ENCODE results near the gene MAP7. TPM values are rescaled to one million over a fixed set of nuclear protein-coding genes. Genes with fewer than 3 reads are reported as not detected.
"Not testable (repeated sequence)": the region's sequence is repeated elsewhere in the genome, so short reads cannot be mapped to it uniquely, and the experiment has no call there.

The MAP7 gene
- total RNA-seq, 2 experiments from 2014 or later, result 0.94 to 1.1 TPM

DNA sequence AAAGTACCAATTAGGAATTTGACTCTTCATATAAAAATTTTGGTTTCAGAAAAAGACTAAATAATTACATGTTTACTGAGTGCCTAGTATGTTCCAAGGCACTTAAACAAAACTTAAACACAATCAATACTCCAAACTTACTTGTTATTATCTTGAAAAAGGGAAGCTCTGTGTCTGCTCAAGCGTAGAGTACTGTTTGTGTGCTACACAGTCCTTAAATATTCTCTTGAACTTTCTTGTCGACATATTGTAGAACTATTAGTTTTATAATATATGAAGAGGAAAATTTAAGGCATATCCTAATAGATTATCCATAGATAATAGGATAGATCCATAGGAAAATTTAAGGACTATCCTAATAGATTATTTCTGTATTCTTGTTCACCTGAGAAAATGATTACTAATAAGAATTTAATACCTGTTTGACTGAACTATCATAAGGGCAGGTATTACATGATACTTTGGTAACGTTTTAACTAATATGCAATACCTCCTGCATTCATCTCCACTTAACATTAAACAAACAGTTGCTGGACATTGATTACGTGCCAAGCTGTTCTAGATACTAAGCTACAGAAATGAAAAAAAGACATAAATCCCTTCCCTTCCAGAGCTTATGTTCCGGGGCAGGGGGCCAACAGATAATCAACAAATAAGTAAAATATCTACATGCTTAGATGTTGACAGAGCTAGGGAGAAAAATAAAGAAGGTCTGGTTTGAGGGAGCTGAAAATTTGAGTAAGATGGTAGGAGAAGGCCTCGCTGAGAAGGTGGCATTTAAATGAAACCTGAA is 145.4 kb downstream of the MAP7 start:
- ChIA-PET POLR2A (no interaction called here), CTCF (no interaction called here)

DNA sequence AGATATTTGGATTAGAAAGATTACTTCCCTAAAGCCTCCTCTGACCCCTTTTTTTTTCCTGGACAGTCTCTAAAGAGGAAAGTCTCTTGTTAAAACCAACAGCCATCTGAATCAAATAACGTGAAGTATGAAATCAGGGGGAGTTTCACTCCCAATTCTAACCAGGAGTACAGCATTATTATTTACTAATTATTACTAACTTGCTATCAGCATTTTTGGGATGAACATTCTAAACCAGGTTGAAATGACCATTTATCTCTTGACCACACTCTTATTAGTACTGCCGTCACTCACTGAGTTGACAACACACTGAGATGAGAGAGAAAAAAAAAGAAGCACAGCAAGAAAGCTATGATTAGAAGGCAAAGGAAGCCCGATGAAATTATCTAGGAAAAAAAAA is 146.2 kb downstream of the MAP7 start:
- POLR2A ChIA-PET, result no interaction called here
- CTCF ChIA-PET, result no interaction called here

GRCh38 chr6:136403110-136403980 is 146.9 kb downstream of the MAP7 start:
- POLR2A ChIA-PET, result no interaction called here
- CTCF ChIA-PET, result no interaction called here

DNA sequence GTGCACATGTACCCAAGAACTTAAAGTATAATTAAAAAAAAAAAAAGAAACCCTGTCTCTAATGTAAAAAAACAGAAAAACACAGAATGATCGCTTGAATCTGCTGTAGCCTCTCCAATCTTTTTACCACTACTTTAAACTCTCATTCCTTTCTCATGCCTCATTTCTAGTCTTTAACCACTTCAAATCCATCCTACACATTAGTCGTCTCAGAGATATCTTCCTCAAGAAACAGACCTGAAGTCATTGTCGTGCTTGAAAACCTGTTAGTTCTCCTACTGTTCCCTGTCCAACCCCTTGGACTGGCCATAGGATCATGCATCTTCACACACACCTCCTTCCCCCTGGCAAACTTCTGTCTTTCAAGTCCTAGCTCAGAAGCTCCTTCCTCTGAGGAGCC is 148.5 kb downstream of the MAP7 start:
- CTCF ChIA-PET, result no interaction called here
- POLR2A ChIA-PET, result no interaction called here

DNA sequence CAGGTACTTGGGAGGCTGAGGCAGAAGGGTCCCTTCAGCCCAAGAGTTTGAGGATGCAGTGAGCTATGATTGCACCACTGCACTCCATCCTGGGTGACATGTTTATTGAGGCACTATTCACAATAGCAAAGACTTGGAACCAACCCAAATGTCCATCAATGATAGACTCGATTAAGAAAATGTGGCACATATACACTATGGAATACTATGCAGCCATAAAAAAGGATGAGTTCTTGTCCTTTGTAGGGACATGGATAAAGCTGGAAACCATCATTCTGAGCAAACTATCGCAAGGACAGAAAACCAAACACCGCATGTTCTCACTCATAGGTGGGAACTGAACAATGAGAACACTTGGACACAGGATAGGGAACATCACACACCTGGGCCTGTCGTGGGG is 149.0 kb downstream of the MAP7 start:
- POLR2A ChIA-PET, CTCF ChIA-PET: not testable (repeated sequence)

DNA sequence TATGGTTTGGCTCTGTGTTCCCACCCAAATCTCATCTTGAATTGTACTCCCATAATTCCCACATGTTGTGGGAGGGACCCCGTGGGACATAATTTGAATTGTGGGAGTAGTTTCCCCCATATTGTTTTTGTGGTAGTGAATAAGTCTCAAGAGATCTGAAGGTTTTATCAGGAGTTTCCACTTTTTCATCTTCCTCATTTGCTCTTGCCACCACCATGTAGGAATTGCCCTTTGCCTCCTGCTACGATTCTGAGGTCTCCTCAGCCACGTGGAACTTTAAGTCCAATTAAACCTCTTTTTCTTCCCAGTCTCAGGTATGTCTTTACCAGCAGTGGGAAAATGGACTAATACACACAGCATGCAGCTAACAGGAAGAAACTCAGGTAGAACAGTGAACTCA is 151.8 kb downstream of the MAP7 start:
- ChIA-PET CTCF (no interaction called here), POLR2A (no interaction called here)

GRCh38 chr6:136396908-136397307 is 153.3 kb downstream of the MAP7 start:
- CTCF ChIA-PET, result no interaction called here
- POLR2A ChIA-PET, result no interaction called here

GRCh38 chr6:136390959-136391358 is 159.3 kb downstream of the MAP7 start:
- POLR2A ChIA-PET, CTCF ChIA-PET: not testable (repeated sequence)

GRCh38 chr6:136387316-136387715 is 162.9 kb downstream of the MAP7 start:
- POLR2A ChIA-PET, result no interaction called here
- CTCF ChIA-PET, result no interaction called here

DNA sequence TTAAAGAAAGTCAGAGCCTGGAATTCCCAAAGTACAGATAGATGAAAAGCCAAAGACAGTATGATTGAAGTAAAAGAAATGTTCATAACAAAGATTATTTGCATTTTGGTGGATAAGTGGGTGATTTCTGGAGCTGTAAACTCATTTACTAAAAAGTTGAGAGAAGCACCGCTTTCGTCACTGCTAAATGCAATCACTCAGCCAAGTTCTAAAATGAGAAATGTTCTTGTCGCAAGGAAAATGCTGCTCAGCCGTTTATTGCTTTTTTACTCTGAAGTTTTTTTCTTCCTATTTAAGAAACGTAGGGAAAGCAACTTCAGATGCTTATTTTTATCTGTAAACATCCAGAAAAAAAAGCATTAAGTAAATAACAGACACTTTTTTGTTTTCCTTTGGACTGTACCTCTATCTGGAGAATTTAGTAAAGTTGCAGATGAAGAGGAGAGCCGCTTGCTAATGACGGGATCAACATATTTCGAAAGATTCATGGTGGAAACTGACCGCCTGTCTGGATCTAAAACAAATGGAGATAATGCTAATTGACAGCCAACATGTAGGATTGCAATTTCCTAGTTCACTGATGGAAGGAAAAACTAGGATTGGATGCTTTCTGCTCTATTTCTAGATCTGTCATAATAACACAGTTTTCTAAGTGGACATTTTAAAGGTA is 166.8 kb downstream of the MAP7 start:
- CTCF ChIA-PET, result no interaction called here
- POLR2A ChIA-PET, result no interaction called here

DNA sequence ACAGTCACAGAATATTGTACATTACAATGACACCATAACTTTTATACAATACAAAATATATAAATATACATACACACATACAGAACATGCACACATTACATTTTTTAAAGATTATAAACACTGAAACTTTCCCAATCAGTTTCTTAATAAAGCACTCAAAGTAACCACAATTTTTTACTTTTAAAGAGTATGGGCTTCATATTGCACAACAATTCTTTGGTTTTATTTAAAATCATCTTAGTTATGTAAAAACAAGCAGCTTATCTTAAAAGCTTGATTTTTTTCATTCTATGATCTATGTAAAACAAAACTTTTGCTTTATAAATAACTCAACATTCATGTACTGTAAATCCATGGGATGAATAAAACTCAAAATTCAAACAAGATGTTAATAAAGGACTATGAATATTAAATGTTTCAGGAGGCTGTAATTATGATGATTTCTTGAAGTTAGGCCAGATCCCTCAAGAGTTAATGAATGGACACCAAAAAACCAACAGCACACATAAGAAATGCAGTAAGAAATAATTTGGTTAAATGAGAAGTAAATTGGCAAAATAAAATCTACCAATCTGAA is 167.5 kb downstream of the MAP7 start:
- ChIA-PET CTCF (no interaction called here), POLR2A (no interaction called here)

DNA sequence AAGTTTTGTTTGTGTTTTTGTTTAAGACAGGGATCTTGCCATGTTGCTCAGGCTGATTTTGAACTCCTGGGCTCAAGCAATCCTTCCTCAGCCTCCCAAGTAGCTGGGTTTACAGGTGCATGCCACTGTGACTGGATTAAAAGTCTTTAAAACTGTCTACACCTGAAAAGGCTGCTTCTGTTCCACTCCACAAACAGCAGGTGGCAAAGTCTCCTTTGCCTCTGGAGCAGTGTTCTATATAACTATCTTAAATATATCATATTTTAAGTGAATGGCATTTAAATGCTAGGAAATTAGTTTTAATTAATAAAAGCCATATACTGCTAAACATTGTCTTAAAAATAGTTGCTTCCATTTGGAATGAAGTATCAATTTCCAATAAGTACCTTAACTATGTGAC is 171.3 kb downstream of the MAP7 start:
- CTCF ChIA-PET, result no interaction called here
- POLR2A ChIA-PET, result no interaction called here

GRCh38 chr6:136375836-136376235 is 174.4 kb downstream of the MAP7 start:
- CTCF ChIA-PET, POLR2A ChIA-PET: not testable (repeated sequence)

GRCh38 chr6:136371959-136372358 is 178.3 kb downstream of the MAP7 start:
- POLR2A ChIA-PET, result no interaction called here
- CTCF ChIA-PET, result no interaction called here

GRCh38 chr6:136370988-136371728 is 179.1 kb downstream of the MAP7 start:
- ChIA-PET POLR2A (no interaction called here), CTCF (no interaction called here)

GRCh38 chr6:136365776-136366354 is 184.4 kb downstream of the MAP7 start:
- POLR2A ChIA-PET, result no interaction called here

DNA sequence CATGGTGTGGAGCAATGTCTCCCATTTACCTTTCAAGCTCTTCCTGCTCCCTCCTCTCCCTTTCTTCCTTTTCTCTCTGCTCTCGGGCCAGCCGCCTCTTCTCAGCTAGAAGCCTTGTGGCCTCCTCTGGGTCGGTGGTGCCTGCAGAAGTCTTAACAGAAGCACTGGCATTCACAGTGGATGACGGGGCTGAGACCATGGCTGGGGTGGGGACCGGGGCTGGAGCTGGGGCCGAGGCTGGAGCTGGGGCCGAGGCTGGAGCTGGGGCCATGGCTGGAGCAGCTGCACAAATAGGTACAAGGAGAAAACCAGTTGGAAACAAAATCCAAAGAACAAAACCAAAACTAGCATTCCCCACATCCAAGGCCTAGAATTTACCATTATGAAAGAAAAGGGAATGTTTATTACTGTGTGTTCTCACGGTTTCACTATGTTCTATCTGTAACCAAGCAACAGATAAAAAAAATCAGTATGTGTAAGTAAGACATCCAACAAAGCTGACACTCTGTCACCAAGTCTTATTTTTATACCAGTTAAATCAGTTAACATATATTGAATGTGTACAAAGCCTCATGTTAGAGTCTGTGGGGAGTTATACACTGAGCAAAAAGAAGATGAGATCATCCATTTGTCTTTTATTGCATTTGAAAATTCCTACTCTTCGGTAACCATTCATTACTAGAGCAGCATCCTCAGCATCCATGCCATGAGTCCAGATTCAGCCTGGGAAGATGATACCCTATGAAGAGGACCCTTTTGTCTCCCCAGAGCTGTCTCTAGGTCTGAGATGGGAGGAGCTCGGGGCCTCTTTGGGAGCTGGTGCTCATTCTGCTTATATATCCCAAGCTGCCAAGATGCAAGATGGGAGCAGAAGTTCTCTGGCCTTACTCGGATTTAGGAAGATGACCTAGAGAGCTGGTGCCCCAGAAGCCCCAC is 187.5 kb downstream of the MAP7 start:
- CTCF ChIA-PET, result no interaction called here
- POLR2A ChIA-PET, result no interaction called here

More at GRCh38 chr6:136365776-136366354, 184.4 kb downstream of the MAP7 start:
- CTCF ChIA-PET, result no interaction called here

DNA sequence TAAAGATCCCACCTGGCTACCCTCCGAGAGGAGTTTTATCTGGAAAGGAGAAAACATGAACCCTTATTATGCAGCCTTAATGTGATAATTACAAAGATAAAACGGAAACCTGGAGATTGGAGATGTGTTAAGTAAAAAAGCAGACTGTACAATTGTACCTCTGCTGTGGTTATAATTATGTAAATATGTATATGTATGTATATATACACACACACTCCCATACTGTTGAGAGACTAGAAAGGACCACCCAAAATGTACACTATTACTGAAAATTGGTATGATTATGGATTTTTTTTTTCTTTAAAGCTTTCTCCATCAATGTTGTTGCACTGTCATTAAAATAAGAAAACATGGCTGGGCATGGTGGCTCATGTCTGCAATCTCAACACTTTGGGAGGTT is 188.4 kb downstream of the MAP7 start:
- POLR2A ChIA-PET, result no interaction called here
- CTCF ChIA-PET, result no interaction called here

DNA sequence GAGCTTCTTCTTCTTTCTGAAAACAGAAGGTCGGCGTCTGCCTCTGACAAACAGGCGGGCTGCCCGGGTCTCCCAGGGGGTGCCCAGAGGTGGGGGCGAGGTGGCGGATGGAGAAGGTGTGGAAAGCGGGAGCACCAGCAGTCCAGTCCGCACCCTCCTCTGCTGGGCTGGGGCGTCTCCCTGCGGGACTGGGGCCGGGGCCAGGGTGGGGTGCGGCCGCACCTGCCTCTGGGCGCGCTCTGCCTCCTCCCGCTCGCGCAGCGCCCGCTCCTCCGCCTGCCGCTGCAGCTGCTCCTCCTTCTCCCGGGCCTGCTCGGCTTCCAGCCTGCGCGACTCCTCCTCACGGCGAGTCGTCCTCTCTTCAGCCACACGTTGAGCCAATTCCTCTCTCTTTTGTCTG is 189.4 kb downstream of the MAP7 start:
- CTCF ChIA-PET, result no interaction called here

More for the DNA sequence above, 189.4 kb downstream of the MAP7 start:
- POLR2A ChIA-PET, result no interaction called here

All from activated CD8-positive, alpha-beta memory T cell treated with anti-CD3 and anti-CD28 coated beads for 36 hours (primary cell).